Measurements from ENCODE around the gene FOXP1.

- TF ChIP-seq CTCF (conservative IDR thresholded peaks at IDR 0.05 in 1 of 2, IDR thresholded peaks at IDR 0.05 in 1 of 2; ENCODE audit: extremely low read depth in 1 of 2, insufficient read depth in 1 of 2, low read depth in 1 of 2, low read length in 2 of 2): no peak
- TF ChIP-seq EZH2 (IDR thresholded peaks at IDR 0.05; ENCODE audit: borderline replicate concordance, low read length): no peak
Observed at GRCh38 chr3:71484452-71484851, 99.1 kb downstream of the FOXP1 start.

Measured in mammary epithelial cell (primary cell).